Upper lobe of left lung (tissue), 4 donors: Measurements from ENCODE around the gene DTNA.

ENCODE experiments used
- EP300 ChIP-seq, 4 donors: sonication (generic); formaldehyde crosslinking; IDR thresholded peaks; one replicate each; pipeline ENCODE4 v1.5.1; 2017; ENCODE audit warnings: antibody characterized with exemption in 4 of 4, control low read depth in 2 of 4
- TF ChIP-seq, protein P1 (sequence below), 6 experiments: fragments of 450-650 bp in 4 of 6; fragments of 200-600 bp in 2 of 6; sonication (generic) in 2 of 6; IDR thresholded peaks; one replicate each; pipeline ENCODE4 v1.5.1; 2016 to 2019; ENCODE audit warnings: antibody characterized with exemption in 6 of 6

- TF ChIP-seq, protein P1, sequence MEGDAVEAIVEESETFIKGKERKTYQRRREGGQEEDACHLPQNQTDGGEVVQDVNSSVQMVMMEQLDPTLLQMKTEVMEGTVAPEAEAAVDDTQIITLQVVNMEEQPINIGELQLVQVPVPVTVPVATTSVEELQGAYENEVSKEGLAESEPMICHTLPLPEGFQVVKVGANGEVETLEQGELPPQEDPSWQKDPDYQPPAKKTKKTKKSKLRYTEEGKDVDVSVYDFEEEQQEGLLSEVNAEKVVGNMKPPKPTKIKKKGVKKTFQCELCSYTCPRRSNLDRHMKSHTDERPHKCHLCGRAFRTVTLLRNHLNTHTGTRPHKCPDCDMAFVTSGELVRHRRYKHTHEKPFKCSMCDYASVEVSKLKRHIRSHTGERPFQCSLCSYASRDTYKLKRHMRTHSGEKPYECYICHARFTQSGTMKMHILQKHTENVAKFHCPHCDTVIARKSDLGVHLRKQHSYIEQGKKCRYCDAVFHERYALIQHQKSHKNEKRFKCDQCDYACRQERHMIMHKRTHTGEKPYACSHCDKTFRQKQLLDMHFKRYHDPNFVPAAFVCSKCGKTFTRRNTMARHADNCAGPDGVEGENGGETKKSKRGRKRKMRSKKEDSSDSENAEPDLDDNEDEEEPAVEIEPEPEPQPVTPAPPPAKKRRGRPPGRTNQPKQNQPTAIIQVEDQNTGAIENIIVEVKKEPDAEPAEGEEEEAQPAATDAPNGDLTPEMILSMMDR (IDR thresholded peaks at IDR 0.05), result no peak
- TF ChIP-seq EP300 (IDR thresholded peaks at IDR 0.05), result no peak
These were observed 201.0 kb downstream of the DTNA start for GRCh38 chr18:34911081-34911480.
